A549 (cell line): ENCODE measurements around the gene IL3. TPM values are rescaled to one million over a fixed set of nuclear protein-coding genes. Genes with fewer than 3 reads are reported as not detected.

Experiments used
- ATAC-seq, 2 experiments: fragments of 200-7000 bp in 1 of 2; fragments of >200 bp in 1 of 2; cut with Nextera tagmentation in 1 of 2; cut with Tn5 transposase in 1 of 2; 3 replicates each; pipeline versions ENCODE4 v1.8.0 to v1.9.1; 2018 to 2020; ENCODE audit warnings: mild to moderate bottlenecking in 1 of 2, moderate library complexity in 1 of 2
- CTCF ChIA-PET: fragments of 300-600 bp; sonication (Branson Sonifier 250); formaldehyde crosslinking; extraction: SDS; loops from one replicate; lab custom pipeline; 2021; ENCODE audit warnings: antibody characterized with exemption, inconsistent platforms; lab: Yijun Ruan, JAX
- POLR2A ChIA-PET: fragments of 350-600 bp; formaldehyde crosslinking; extraction: SDS; loops from one replicate; lab custom pipeline; 2021; ENCODE audit warnings: antibody characterized with exemption, inconsistent platforms; lab: Yijun Ruan, JAX
- DNase-seq, 2 experiments: peaks; one replicate each; pipeline versions ENCODE4 v3.0.0 to v3.0.0-alpha.2; 2011 to 2016; ENCODE audit warnings: low read depth in 1 of 2, low spot score in 1 of 2
- FAIRE-seq: peaks from 2 replicates; lab custom pipeline; 2011; peaks lifted over from hg19 to GRCh38; lab: Jason Lieb, UNC
- H3K27ac ChIP-seq, 2 experiments: fragments of >200 bp; sonication (Bioruptor Twin); formaldehyde crosslinking; 3 replicates each; pipeline ENCODE4 v1.5.1; 2016 to 2017
- H3K4me1 ChIP-seq: fragments of >200 bp; sonication (Bioruptor Twin); formaldehyde crosslinking; 3 replicates; pipeline ENCODE4 v1.6.1; 2016
- H3K4me2 ChIP-seq: fragments of >200 bp; sonication (Bioruptor Twin); formaldehyde crosslinking; 3 replicates; pipeline ENCODE4 v1.6.1; 2016
- H3K4me3 ChIP-seq: fragments of >200 bp; sonication (Bioruptor Twin); formaldehyde crosslinking; 3 replicates; pipeline ENCODE4 v1.5.1; 2016
- H3K9me3 ChIP-seq: fragments of >200 bp; sonication (Bioruptor Twin); formaldehyde crosslinking; 3 replicates; pipeline ENCODE4 v1.6.1; 2016
- BHLHE40 ChIP-seq: IDR thresholded peaks from 2 replicates; pipeline ENCODE4 v1.6.1; 2012; ENCODE audit warnings: low read depth, low read length, inconsistent platforms
- CEBPB ChIP-seq, 2 experiments: fragments of >200 bp in 1 of 2; sonication (Bioruptor Twin) in 1 of 2; formaldehyde crosslinking in 1 of 2; IDR thresholded peaks; 2 replicates each; pipeline ENCODE4 v1.6.1; 2012 to 2016
- CTCF ChIP-seq: fragments of >200 bp; sonication (Bioruptor Twin); formaldehyde crosslinking; IDR thresholded peaks from 3 replicates; pipeline ENCODE4 v1.5.1; 2016
- E2F6 ChIP-seq: IDR thresholded peaks from 2 replicates; pipeline ENCODE4 v1.6.1; 2012; ENCODE audit warnings: low read depth, borderline replicate concordance
- EHF ChIP-seq: fragments of 250-450 bp; sonication (Bioruptor Pico); IDR thresholded peaks from 2 replicates; pipeline ENCODE4 v1.5.0; 2020; ENCODE audit warnings: mild to moderate bottlenecking
- EHMT2 ChIP-seq: fragments of 200-600 bp; sonication (generic); IDR thresholded peaks from 2 replicates; pipeline ENCODE4 v1.6.1; 2016; ENCODE audit warnings: antibody characterized with exemption, low read depth, mild to moderate bottlenecking, moderate library complexity
- ESRRA ChIP-seq: fragments of 150-350 bp; IDR thresholded peaks from 2 replicates; pipeline ENCODE4 v1.6.1; 2014; ENCODE audit warnings: mild to moderate bottlenecking, low read length, borderline replicate concordance
- FOSL2 ChIP-seq, 2 experiments: fragments of 450-650 bp in 1 of 2; fragments of >200 bp in 1 of 2; sonication (Bioruptor Twin) in 1 of 2; formaldehyde crosslinking; IDR thresholded peaks; 2 replicates each; pipeline versions ENCODE4 v1.5.0 to v1.6.1; 2016 to 2020; ENCODE audit warnings: mild to moderate bottlenecking in 1 of 2, moderate library complexity in 1 of 2
- HEYL ChIP-seq: fragments of 250-450 bp; sonication (Bioruptor Pico); IDR thresholded peaks from 2 replicates; pipeline ENCODE4 v1.8.0; 2021; ENCODE audit warnings: mild to moderate bottlenecking, moderate library complexity
- HOXB13 ChIP-seq: fragments of 250-450 bp; sonication (Bioruptor Pico); IDR thresholded peaks from 2 replicates; pipeline ENCODE4 v1.5.0; 2020; ENCODE audit warnings: low read depth, mild to moderate bottlenecking, moderate library complexity
- JUNB ChIP-seq: fragments of >200 bp; sonication (Bioruptor Twin); formaldehyde crosslinking; IDR thresholded peaks from 2 replicates; pipeline ENCODE4 v1.6.1; 2016
- KDM1A ChIP-seq: fragments of 200-600 bp; sonication (generic); IDR thresholded peaks from 2 replicates; pipeline ENCODE4 v1.6.1; 2016; ENCODE audit warnings: low read depth, mild to moderate bottlenecking
- MAX ChIP-seq: IDR thresholded peaks from 2 replicates; pipeline ENCODE4 v1.6.1; 2012
- NFE2L2 ChIP-seq: fragments of 150-350 bp; conservative IDR thresholded peaks from 2 replicates; pipeline ENCODE4 v1.6.1; 2014; ENCODE audit warnings: low read length
- POLR2AphosphoS2 ChIP-seq: conservative IDR thresholded peaks from 2 replicates; pipeline ENCODE4 v1.6.1; 2012; ENCODE audit warnings: low read length, improper control_type of control experiment, inconsistent platforms
- RARB ChIP-seq: fragments of 250-450 bp; sonication (Bioruptor Pico); IDR thresholded peaks from 2 replicates; pipeline ENCODE4 v1.8.0; 2021; ENCODE audit warnings: mild to moderate bottlenecking, moderate library complexity
- RCOR1 ChIP-seq: fragments of 150-350 bp; IDR thresholded peaks from 2 replicates; pipeline ENCODE4 v1.6.1; 2014; ENCODE audit warnings: antibody characterized with exemption, low read length, low read depth
- SREBF2 ChIP-seq: fragments of 450-650 bp; IDR thresholded peaks from 2 replicates; pipeline ENCODE4 v1.6.1; 2014; ENCODE audit warnings: mild to moderate bottlenecking, moderate library complexity
- USF2 ChIP-seq: fragments of 450-650 bp; IDR thresholded peaks from 2 replicates; pipeline ENCODE4 v1.6.1; 2014; ENCODE audit warnings: antibody characterized with exemption
- ZFP36 ChIP-seq: fragments of 450-650 bp; IDR thresholded peaks from 2 replicates; pipeline ENCODE4 v1.6.1; 2014; ENCODE audit warnings: borderline replicate concordance; ENCODE audit not compliant: partially characterized antibody
- WGBS: methylation state at CpG from one replicate; pipeline ENCODE4 v1.1.6; 2017; ENCODE audit errors: missing lambda C conversion rate; 5-methylcytosine and 5-hydroxymethylcytosine counted together
- polyA plus RNA-seq, 4 experiments: library from polyadenylated mRNA; depleted of rRNA in 3 of 4; stranded (reverse); fragments of >200 nt; fragmentation: RNase III in 1 of 4; extraction: RNeasy Plus Mini Kit Qiagen cat#74134 plus additional on column Dnase treatment in 1 of 4; gene quantifications; 2 replicates in 3 of 4; 3 replicates in 1 of 4; pipeline ENCODE4 v1.2.3, GENCODE V29; 2011 to 2017

The IL3 gene
- polyA plus RNA-seq, 2 of the 4 experiments (the other 2 are of a cell fraction) = not detected

- DNase-seq (no peak), FAIRE-seq (no peak), ATAC-seq (no peak)
- peaks cover 22% of the 10 kb centered on the region for H3K4me1 ChIP-seq
- CTCF ChIA-PET = interaction anchor here (1.1 to 2.0 kb wide), 4 partner anchors 10 to 33 kb away, joined by 4 to 11 read pairs (median 4); no protein-coding TSS in a partner anchor
- H3K4me3 ChIP-seq = no peak overlapping the region
- H3K4me2 ChIP-seq = no peak overlapping the region
- POLR2A ChIA-PET = no interaction called here
- TF ChIP-seq POLR2AphosphoS2 = no peak
- no peak for TF ChIP-seq CTCF
- no peak for TF ChIP-seq NFE2L2
- no peak for TF ChIP-seq USF2
- no peak for TF ChIP-seq EHMT2
- TF ChIP-seq E2F6 = no peak
- TF ChIP-seq RCOR1 = no peak
- TF ChIP-seq HOXB13 (CRISPR knock-in tag) = no peak
- TF ChIP-seq KDM1A = no peak
- TF ChIP-seq EHF (CRISPR knock-in tag) = no peak
- no peak for TF ChIP-seq HEYL (CRISPR knock-in tag)
- TF ChIP-seq ESRRA = no peak
- no peak for TF ChIP-seq FOSL2 (IDR thresholded peaks at IDR 0.05)
- no peak for TF ChIP-seq FOSL2 (CRISPR knock-in tag; IDR thresholded peaks at IDR 0.05)
- no peak for TF ChIP-seq BHLHE40
- no peak for TF ChIP-seq SREBF2
- TF ChIP-seq MAX = no peak
- TF ChIP-seq CEBPB (IDR thresholded peaks at IDR 0.05) = no peak
- no peak for TF ChIP-seq ZFP36
- WGBS = 73% methylated on average over 5 of the region's 5 CpGs
- no peaks in the 10 kb centered on the region for H3K9me3 ChIP-seq
- no peak overlapping the region for H3K27ac ChIP-seq
Observed at GRCh38 chr5:132098151-132098594, 37.7 kb downstream of the IL3 start.

- no peak overlapping the region for H3K4me2 ChIP-seq
Observed at GRCh38 chr5:132098621-132099020, 38.2 kb downstream of the IL3 start.

GRCh38 chr5:132099076-132099748 lies 38.8 kb downstream of the IL3 start:
- ATAC-seq (no peak), DNase-seq (no peak), FAIRE-seq (no peak)
- CTCF ChIA-PET = no interaction called here
- POLR2A ChIA-PET = no interaction called here
- peaks cover 29% of the 10 kb centered on the region for H3K4me1 ChIP-seq
- H3K4me3 ChIP-seq = no peak overlapping the region
- no peak overlapping the region for H3K4me2 ChIP-seq
- no peaks in the 10 kb centered on the region for H3K9me3 ChIP-seq
- TF ChIP-seq JUNB (no peak), MAX (no peak), HOXB13 (CRISPR knock-in tag) (no peak)
- H3K27ac ChIP-seq = no peak overlapping the region
- WGBS = 85% methylated on average over 5 of the region's 5 CpGs

More at GRCh38 chr5:132098621-132099020, 38.2 kb downstream of the IL3 start:
- Histone ChIP-seq H3K4me1 (peaks cover 27% of the 10 kb centered on the region), H3K27ac (no peak overlapping the region), H3K4me3 (no peak overlapping the region), H3K9me3 (no peaks in the 10 kb centered on the region)
- CTCF ChIA-PET = interaction anchor here (1.4 kb wide), 1 partner anchor 11 kb away, joined by 5 read pairs; no protein-coding TSS in a partner anchor
- no peak for ATAC-seq
- DNase-seq = no peak
- TF ChIP-seq RARB (CRISPR knock-in tag) (no peak), JUNB (no peak)
- no peak for FAIRE-seq
- POLR2A ChIA-PET = no interaction called here
